ENCODE results near the gene MPZ.

The MPZ gene

GRCh38 chr1:161297415-161297814 is 12.4 kb downstream of the MPZ start:
- H3K4me3 ChIP-seq (ENCODE audit: low read length), result no peak overlapping the region
- H3K27me3 ChIP-seq (ENCODE audit: control insufficient read depth, insufficient read depth, low read length), result no peaks in the 10 kb centered on the region
- H3K4me1 ChIP-seq (ENCODE audit: control insufficient read depth, insufficient read depth, low read length), result no peaks in the 10 kb centered on the region
- H3K4me2 ChIP-seq (ENCODE audit: low read length), result no peak overlapping the region
- no peaks in the 10 kb centered on the region for H3K36me3 ChIP-seq (ENCODE audit: insufficient read depth, low read length)
- no peak overlapping the region for H3K9ac ChIP-seq (ENCODE audit: low read depth, low read length)
- no peaks in the 10 kb centered on the region for H3K9me3 ChIP-seq (replicated peaks; ENCODE audit: low read length)

DNA sequence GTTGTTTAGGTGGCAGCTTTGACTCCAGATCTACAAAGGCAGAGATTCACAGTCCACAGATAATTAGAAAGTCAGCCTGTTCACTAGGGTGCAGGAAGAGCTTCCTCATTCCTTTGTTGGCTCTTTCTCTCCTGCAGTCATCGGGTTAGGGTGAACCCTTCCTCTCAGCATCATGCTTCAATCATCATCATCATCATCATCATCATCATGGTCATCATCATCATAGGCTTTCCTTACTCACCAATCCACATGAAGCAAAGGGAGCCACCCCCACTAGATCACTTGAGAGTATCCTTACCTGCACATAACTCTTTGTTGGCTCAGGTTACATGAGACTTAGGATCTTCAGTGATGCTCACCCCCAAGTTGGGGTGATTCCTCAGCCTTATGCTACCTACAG is 19.0 kb downstream of the MPZ start:
- Histone ChIP-seq H3K9me3 (replicated peaks; ENCODE audit: low read length) (no peaks in the 10 kb centered on the region), H3K27me3 (ENCODE audit: control insufficient read depth, insufficient read depth, low read length) (peaks cover 10% of the 10 kb centered on the region), H3K4me1 (ENCODE audit: control insufficient read depth, insufficient read depth, low read length) (no peaks in the 10 kb centered on the region), H3K4me2 (ENCODE audit: low read length) (no peak overlapping the region), H3K9ac (ENCODE audit: low read depth, low read length) (no peak overlapping the region), H3K4me3 (ENCODE audit: low read length) (no peak overlapping the region), H3K36me3 (ENCODE audit: insufficient read depth, low read length) (no peaks in the 10 kb centered on the region)

- Histone ChIP-seq H3K4me3 (ENCODE audit: low read length) (no peak overlapping the region), H3K4me2 (ENCODE audit: low read length) (no peak overlapping the region), H3K36me3 (ENCODE audit: insufficient read depth, low read length) (no peaks in the 10 kb centered on the region), H3K9ac (ENCODE audit: low read depth, low read length) (no peak overlapping the region), H3K9me3 (replicated peaks; ENCODE audit: low read length) (no peaks in the 10 kb centered on the region), H3K4me1 (ENCODE audit: control insufficient read depth, insufficient read depth, low read length) (no peaks in the 10 kb centered on the region), H3K27me3 (ENCODE audit: control insufficient read depth, insufficient read depth, low read length) (peaks cover 42% of the 10 kb centered on the region)
Observed at GRCh38 chr1:161287482-161288054, 22.2 kb downstream of the MPZ start.

DNA sequence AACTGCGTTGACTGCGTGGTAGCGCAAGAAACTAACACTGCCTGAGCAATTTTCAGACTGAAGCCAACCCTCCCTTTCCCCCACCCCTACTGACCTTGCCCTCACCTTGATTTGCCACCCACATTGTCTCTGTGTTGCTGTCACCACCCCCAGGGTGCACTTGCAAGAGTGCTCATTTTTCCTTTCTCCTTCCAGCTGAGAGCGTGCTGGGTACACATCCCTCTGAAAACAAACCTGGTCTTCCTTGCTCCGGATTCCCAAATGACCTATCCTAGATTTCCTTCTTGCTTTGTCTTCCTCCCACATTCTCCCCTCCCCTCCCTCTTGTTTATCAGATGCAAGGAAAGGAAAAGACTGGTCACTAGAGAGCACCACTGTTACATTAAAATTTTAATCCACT is 24.2 kb downstream of the MPZ start:
- Histone ChIP-seq H3K4me1 (ENCODE audit: control insufficient read depth, insufficient read depth, low read length) (no peaks in the 10 kb centered on the region), H3K9me3 (replicated peaks; ENCODE audit: low read length) (no peaks in the 10 kb centered on the region), H3K9ac (ENCODE audit: low read depth, low read length) (no peak overlapping the region), H3K4me2 (ENCODE audit: low read length) (no peak overlapping the region), H3K36me3 (ENCODE audit: insufficient read depth, low read length) (no peaks in the 10 kb centered on the region), H3K27me3 (ENCODE audit: control insufficient read depth, insufficient read depth, low read length) (peaks cover 45% of the 10 kb centered on the region), H3K4me3 (ENCODE audit: low read length) (no peak overlapping the region)

DNA sequence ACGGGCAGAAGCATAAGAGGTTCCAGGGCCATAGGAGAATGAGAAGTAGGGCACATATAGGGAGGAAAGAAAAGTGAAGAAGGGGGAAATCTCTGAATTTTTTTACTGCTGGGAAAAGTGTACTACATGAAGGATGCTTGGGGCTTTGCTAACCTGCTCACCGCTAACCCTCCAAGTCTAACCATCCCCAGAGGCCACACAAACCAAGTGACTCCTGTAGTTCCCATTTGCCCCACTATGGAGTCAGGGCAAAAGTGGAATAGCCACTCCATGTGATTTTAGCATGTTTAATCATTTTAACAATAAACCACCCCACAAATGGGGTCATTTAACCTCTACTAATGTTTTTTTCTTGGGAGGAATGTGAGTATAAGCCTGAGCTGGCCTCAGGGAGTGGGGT is 24.7 kb downstream of the MPZ start:
- Histone ChIP-seq H3K27me3 (ENCODE audit: control insufficient read depth, insufficient read depth, low read length) (peaks cover 49% of the 10 kb centered on the region), H3K4me3 (ENCODE audit: low read length) (no peak overlapping the region), H3K4me1 (ENCODE audit: control insufficient read depth, insufficient read depth, low read length) (no peaks in the 10 kb centered on the region), H3K36me3 (ENCODE audit: insufficient read depth, low read length) (no peaks in the 10 kb centered on the region), H3K9ac (ENCODE audit: low read depth, low read length) (no peak overlapping the region), H3K9me3 (replicated peaks; ENCODE audit: low read length) (no peaks in the 10 kb centered on the region), H3K4me2 (ENCODE audit: low read length) (no peak overlapping the region)

DNA sequence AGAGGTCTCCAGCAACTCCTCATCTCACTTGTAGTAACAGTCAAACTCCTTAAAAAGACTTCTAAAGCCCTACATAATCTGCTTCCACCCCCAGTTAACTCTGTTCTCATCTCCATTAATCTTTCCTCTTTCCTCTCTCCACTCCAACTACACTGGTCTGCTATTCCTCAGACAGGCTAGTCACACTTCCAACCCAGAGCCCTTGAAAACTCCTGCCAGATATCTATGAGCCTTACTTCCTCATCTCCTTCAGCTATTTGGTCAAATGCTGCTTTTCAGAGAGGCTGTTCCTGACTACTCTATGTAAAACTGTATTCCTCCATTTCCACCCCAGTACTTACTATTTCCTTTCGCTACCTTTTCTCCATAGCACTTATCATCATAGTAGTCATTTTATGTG is 26.8 kb downstream of the MPZ start:
- Histone ChIP-seq H3K27me3 (ENCODE audit: control insufficient read depth, insufficient read depth, low read length) (peaks cover 66% of the 10 kb centered on the region), H3K4me3 (ENCODE audit: low read length) (no peak overlapping the region), H3K9me3 (replicated peaks; ENCODE audit: low read length) (no peaks in the 10 kb centered on the region), H3K4me1 (ENCODE audit: control insufficient read depth, insufficient read depth, low read length) (no peaks in the 10 kb centered on the region), H3K36me3 (ENCODE audit: insufficient read depth, low read length) (no peaks in the 10 kb centered on the region), H3K9ac (ENCODE audit: low read depth, low read length) (no peak overlapping the region), H3K4me2 (ENCODE audit: low read length) (no peak overlapping the region)

DNA sequence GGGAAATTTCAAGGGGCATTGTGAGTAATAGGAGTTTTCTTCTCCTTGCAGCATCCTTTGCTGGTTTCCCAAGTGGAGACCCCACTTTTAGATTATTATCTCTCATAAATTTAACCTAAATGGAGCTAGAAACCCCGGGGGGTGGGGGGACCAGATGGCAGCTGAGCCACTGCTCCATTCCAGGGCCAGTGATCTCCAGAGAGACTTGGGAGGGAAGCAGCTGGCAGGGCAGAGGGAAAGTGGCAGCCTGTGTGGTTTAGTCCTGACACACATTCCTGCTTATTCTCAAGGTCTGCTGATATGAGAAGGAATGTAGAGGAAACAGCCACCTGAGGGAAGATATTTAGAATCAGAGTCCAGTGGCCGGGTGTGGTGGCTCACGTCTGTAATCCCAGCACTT is 34.9 kb downstream of the MPZ start:
- no peaks in the 10 kb centered on the region for H3K4me1 ChIP-seq (ENCODE audit: control insufficient read depth, insufficient read depth, low read length)
- H3K4me3 ChIP-seq (ENCODE audit: low read length), result no peak overlapping the region
- no peaks in the 10 kb centered on the region for H3K9me3 ChIP-seq (replicated peaks; ENCODE audit: low read length)
- H3K36me3 ChIP-seq (ENCODE audit: insufficient read depth, low read length), result no peaks in the 10 kb centered on the region
- no peak overlapping the region for H3K9ac ChIP-seq (ENCODE audit: low read depth, low read length)
- H3K4me2 ChIP-seq (ENCODE audit: low read length), result no peak overlapping the region
- peaks cover 70% of the 10 kb centered on the region for H3K27me3 ChIP-seq (ENCODE audit: control insufficient read depth, insufficient read depth, low read length)

GRCh38 chr1:161273402-161273801 is 36.4 kb downstream of the MPZ start:
- Histone ChIP-seq H3K36me3 (ENCODE audit: insufficient read depth, low read length) (no peaks in the 10 kb centered on the region), H3K4me2 (ENCODE audit: low read length) (no peak overlapping the region), H3K27me3 (ENCODE audit: control insufficient read depth, insufficient read depth, low read length) (peaks cover 57% of the 10 kb centered on the region), H3K4me3 (ENCODE audit: low read length) (no peak overlapping the region), H3K4me1 (ENCODE audit: control insufficient read depth, insufficient read depth, low read length) (no peaks in the 10 kb centered on the region), H3K9me3 (replicated peaks; ENCODE audit: low read length) (no peaks in the 10 kb centered on the region), H3K9ac (ENCODE audit: low read depth, low read length) (no peak overlapping the region)

GRCh38 chr1:161267321-161267720 is 42.4 kb downstream of the MPZ start:
- Histone ChIP-seq H3K9ac (ENCODE audit: low read depth, low read length) (no peak overlapping the region), H3K4me2 (ENCODE audit: low read length) (no peak overlapping the region), H3K36me3 (ENCODE audit: insufficient read depth, low read length) (no peaks in the 10 kb centered on the region), H3K27me3 (ENCODE audit: control insufficient read depth, insufficient read depth, low read length) (peaks cover 26% of the 10 kb centered on the region), H3K4me1 (ENCODE audit: control insufficient read depth, insufficient read depth, low read length) (peaks cover 8% of the 10 kb centered on the region), H3K9me3 (replicated peaks; ENCODE audit: low read length) (no peaks in the 10 kb centered on the region), H3K4me3 (ENCODE audit: low read length) (no peak overlapping the region)

GRCh38 chr1:161266836-161267235 is 42.9 kb downstream of the MPZ start:
- no peak overlapping the region for H3K4me2 ChIP-seq (ENCODE audit: low read length)
- peaks cover 28% of the 10 kb centered on the region for H3K27me3 ChIP-seq (ENCODE audit: control insufficient read depth, insufficient read depth, low read length)
- peaks cover 8% of the 10 kb centered on the region for H3K4me1 ChIP-seq (ENCODE audit: control insufficient read depth, insufficient read depth, low read length)
- no peak overlapping the region for H3K4me3 ChIP-seq (ENCODE audit: low read length)
- no peak overlapping the region for H3K9ac ChIP-seq (ENCODE audit: low read depth, low read length)
- no peaks in the 10 kb centered on the region for H3K36me3 ChIP-seq (ENCODE audit: insufficient read depth, low read length)
- H3K9me3 ChIP-seq (replicated peaks; ENCODE audit: low read length), result no peaks in the 10 kb centered on the region

DNA sequence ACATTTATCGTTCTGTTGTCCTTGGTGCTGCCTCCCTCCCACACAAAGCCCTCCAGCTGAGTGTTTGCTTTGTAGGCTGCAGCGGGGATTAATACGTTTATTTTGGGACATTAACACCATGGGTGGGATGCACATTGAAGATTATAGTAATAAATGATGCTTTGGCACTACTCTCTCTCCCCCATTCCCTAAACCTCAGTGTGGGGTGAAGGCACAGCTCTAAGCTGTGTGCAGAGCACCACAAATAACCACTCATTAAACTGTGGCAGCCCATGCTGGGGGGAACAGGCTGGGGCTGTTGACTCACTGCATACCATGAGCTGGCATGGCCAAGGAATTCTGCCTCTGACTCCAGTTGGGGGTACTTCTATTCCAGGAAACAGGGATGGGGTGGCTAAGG is 43.6 kb downstream of the MPZ start:
- Histone ChIP-seq H3K4me1 (ENCODE audit: control insufficient read depth, insufficient read depth, low read length) (peaks cover 8% of the 10 kb centered on the region), H3K4me3 (ENCODE audit: low read length) (no peak overlapping the region), H3K4me2 (ENCODE audit: low read length) (no peak overlapping the region), H3K27me3 (ENCODE audit: control insufficient read depth, insufficient read depth, low read length) (peaks cover 33% of the 10 kb centered on the region), H3K9ac (ENCODE audit: low read depth, low read length) (no peak overlapping the region), H3K36me3 (ENCODE audit: insufficient read depth, low read length) (no peaks in the 10 kb centered on the region), H3K9me3 (replicated peaks; ENCODE audit: low read length) (no peaks in the 10 kb centered on the region)

- peaks cover 8% of the 10 kb centered on the region for H3K4me1 ChIP-seq (ENCODE audit: control insufficient read depth, insufficient read depth, low read length)
- peaks cover 35% of the 10 kb centered on the region for H3K27me3 ChIP-seq (ENCODE audit: control insufficient read depth, insufficient read depth, low read length)
- H3K9ac ChIP-seq (ENCODE audit: low read depth, low read length), result no peak overlapping the region
- H3K36me3 ChIP-seq (ENCODE audit: insufficient read depth, low read length), result no peaks in the 10 kb centered on the region
- no peak overlapping the region for H3K4me3 ChIP-seq (ENCODE audit: low read length)
- H3K4me2 ChIP-seq (ENCODE audit: low read length), result no peak overlapping the region
- H3K9me3 ChIP-seq (replicated peaks; ENCODE audit: low read length), result no peaks in the 10 kb centered on the region
Observed at GRCh38 chr1:161265305-161265704, 44.5 kb downstream of the MPZ start.
